K562 (cell line): Measurements from ENCODE around the gene ZNF90. TPM values are rescaled to one million over a fixed set of nuclear protein-coding genes. Genes with fewer than 3 reads are reported as not detected.

Experiments used
- BHLHE40 ChIP-seq: IDR thresholded peaks from 2 replicates; pipeline ENCODE4 v1.6.1; 2011; ENCODE audit warnings: low read length, improper control_type of control experiment
- EHMT2 ChIP-seq: fragments of 450-650 bp; IDR thresholded peaks from 2 replicates; pipeline ENCODE4 v1.6.1; 2018; ENCODE audit warnings: antibody characterized with exemption
- ELF1 ChIP-seq: fragments of 200-800 bp; sonication (Bioruptor generic); IDR thresholded peaks from 2 replicates; pipeline ENCODE4 v1.6.1; 2016; ENCODE audit warnings: missing genetic modification characterization, missing compliant biosample characterization
- FOXO4 ChIP-seq: fragments of 450-650 bp; formaldehyde crosslinking; IDR thresholded peaks from 2 replicates; pipeline ENCODE4 v1.4.0; 2020; ENCODE audit warnings: mild to moderate bottlenecking, moderate library complexity
- HIVEP1 ChIP-seq: fragments of 250-450 bp; sonication (Bioruptor Pico); IDR thresholded peaks from 2 replicates; pipeline ENCODE4 v1.4.0; 2020; ENCODE audit warnings: mild to moderate bottlenecking
- HMGXB4 ChIP-seq: sonication (generic); formaldehyde crosslinking; IDR thresholded peaks from 2 replicates; pipeline ENCODE4 v1.8.1; 2023; ENCODE audit warnings: mild to moderate bottlenecking, missing genetic modification reagents
- NFE2L1 ChIP-seq: fragments of 450-650 bp; IDR thresholded peaks from 2 replicates; pipeline ENCODE4 v1.6.1; 2016; ENCODE audit warnings: missing genetic modification characterization, low read depth, mild to moderate bottlenecking, missing compliant biosample characterization, moderate library complexity, borderline replicate concordance
- NR2C1 ChIP-seq, 2 experiments: fragments of 450-650 bp; IDR thresholded peaks; 2 replicates each; pipeline ENCODE4 v1.6.1; 2017; ENCODE audit warnings: mild to moderate bottlenecking in 2 of 2, antibody characterized with exemption in 1 of 2, inconsistent platforms in 1 of 2, missing compliant biosample characterization in 1 of 2, missing genetic modification characterization in 1 of 2
- NRF1 ChIP-seq, 2 experiments: fragments of 450-650 bp; IDR thresholded peaks in 1 of 2; conservative IDR thresholded peaks in 1 of 2; 2 replicates each; pipeline ENCODE4 v1.6.1; 2014; ENCODE audit warnings: mild to moderate bottlenecking in 2 of 2
- POLR2AphosphoS5 ChIP-seq: IDR thresholded peaks from 2 replicates; pipeline ENCODE4 v1.6.1; 2011; ENCODE audit warnings: mild to moderate bottlenecking, low read depth, low read length, moderate library complexity; ENCODE audit not compliant: control insufficient read depth, insufficient read depth
- TFAM ChIP-seq: fragments of 250-450 bp; sonication (Bioruptor Pico); conservative IDR thresholded peaks from 2 replicates; pipeline ENCODE4 v1.5.0; 2021; ENCODE audit warnings: mild to moderate bottlenecking, moderate library complexity
- ZNF140 ChIP-seq: fragments of 250-450 bp; sonication (Bioruptor Pico); IDR thresholded peaks from 2 replicates; pipeline ENCODE4 v1.8.0; 2021; ENCODE audit warnings: moderate library complexity, mild to moderate bottlenecking, inconsistent platforms
- ZNF175 ChIP-seq: fragments of 200-800 bp; sonication (Bioruptor generic); IDR thresholded peaks from 2 replicates; pipeline ENCODE4 v1.6.1; 2016; ENCODE audit warnings: low read depth, mild to moderate bottlenecking, missing genetic modification characterization, missing compliant biosample characterization
- ZNF197 ChIP-seq: fragments of 200-800 bp; sonication (Bioruptor generic); IDR thresholded peaks from 2 replicates; pipeline ENCODE4 v1.6.1; 2016; ENCODE audit warnings: low read depth, missing genetic modification characterization, missing compliant biosample characterization
- ZNF449 ChIP-seq: fragments of 250-450 bp; sonication (Bioruptor Pico); IDR thresholded peaks from 2 replicates; pipeline ENCODE4 v1.8.0; 2022; ENCODE audit warnings: moderate library complexity, mild to moderate bottlenecking, inconsistent platforms
- polyA plus RNA-seq, 8 experiments: library from polyadenylated mRNA; depleted of rRNA in 4 of 8; stranded (reverse) in 5 of 8; unstranded in 3 of 8; fragments of >200 nt; fragmentation: Nextera tagmentation in 2 of 8; fragmentation: Illumina TruSeq in 1 of 8; extraction: Ambion mirVana in 2 of 8; extraction: Trizol in 1 of 8; gene quantifications; 2 replicates each; pipeline versions ENCODE4 v1.2.1 to v1.2.3, GENCODE V29; 2011 to 2014; ENCODE audit warnings: inconsistent platforms in 1 of 8, missing spikeins in 1 of 8
- total RNA-seq, 7 experiments: library from RNA; depleted of rRNA in 6 of 7; stranded (reverse); fragments of >200 nt in 6 of 7; fragmentation: Illumina TruSeq in 2 of 7; extraction: Trizol in 2 of 7; gene quantifications; 2 replicates each; pipeline versions ENCODE4 v1.2.1 to v1.2.3, GENCODE V29; 2011 to 2021; ENCODE audit warnings: low replicate concordance in 1 of 7

ZNF90 gene
- total and polyA plus RNA-seq, 9 of the 15 experiments (the other 6 are each of a cell fraction or from before 2014, with no cell fraction given), result 0.20 to 0.89 (median 0.67) TPM; not detected in 1

- TF ChIP-seq HMGXB4 (CRISPR knock-in tag) (no peak), POLR2AphosphoS5 (no peak), TFAM (no peak), ZNF175 (no peak), FOXO4 (no peak), ELF1 (no peak), ZNF449 (CRISPR knock-in tag) (no peak), ZNF140 (no peak), BHLHE40 (no peak), NFE2L1 (tag) (no peak), NRF1 (conservative IDR thresholded peaks at IDR 0.05 in 1 of 2, IDR thresholded peaks at IDR 0.05 in 1 of 2) (no peak), EHMT2 (no peak), NR2C1 (IDR thresholded peaks at IDR 0.05) (no peak), NR2C1 (tag; IDR thresholded peaks at IDR 0.05) (no peak), HIVEP1 (CRISPR knock-in tag) (no peak), ZNF197 (CRISPR knock-in tag) (no peak)
Observed at GRCh38 chr19:20028611-20029010, 49.2 kb upstream of the ZNF90 start (continued).
